HUES64 (cell line): ENCODE results near the gene TRIM67. TPM values are rescaled to one million over a fixed set of nuclear protein-coding genes. Genes with fewer than 3 reads are reported as not detected.
"Not testable (repeated sequence)": the region's sequence is repeated elsewhere in the genome, so short reads cannot be mapped to it uniquely, and the experiment has no call there.

Source experiments
- H3K27ac ChIP-seq: 2 replicates; pipeline ENCODE4 v1.7.0; 2013; ENCODE audit warnings: low read depth, low read length, inconsistent platforms
- H3K27me3 ChIP-seq: 2 replicates; pipeline ENCODE4 v1.6.1; 2013; ENCODE audit warnings: mild to moderate bottlenecking, low read length; ENCODE audit not compliant: insufficient read depth
- H3K36me3 ChIP-seq: 2 replicates; pipeline ENCODE4 v1.6.1; 2013; ENCODE audit warnings: mild to moderate bottlenecking, low read length; ENCODE audit not compliant: insufficient read depth
- H3K4me1 ChIP-seq: 2 replicates; pipeline ENCODE4 v1.6.1; 2013; ENCODE audit warnings: mild to moderate bottlenecking, low read length, moderate library complexity; ENCODE audit not compliant: insufficient read depth
- H3K4me3 ChIP-seq: 2 replicates; pipeline ENCODE4 v1.5.1; 2013; ENCODE audit warnings: mild to moderate bottlenecking, low read length, moderate library complexity
- H3K9ac ChIP-seq: 2 replicates; pipeline ENCODE4 v1.6.1; 2013; ENCODE audit warnings: mild to moderate bottlenecking, low read depth, low read length
- H3K9me3 ChIP-seq: 2 replicates; pipeline ENCODE4 v1.6.1; 2013; ENCODE audit warnings: low read depth, low read length; ENCODE audit not compliant: insufficient read depth
- WGBS: fragments of 150-250, 120-280 bp; methylation state at CpG from one replicate; pipeline ENCODE4 v1.1.7; 2013; ENCODE audit warnings: missing lambda C conversion rate; 5-methylcytosine and 5-hydroxymethylcytosine counted together
- polyA plus RNA-seq, 2 experiments: library from polyadenylated mRNA; stranded (reverse); fragments of 50-300 nt; gene quantifications; one replicate each; pipeline ENCODE4 v1.2.3, GENCODE V29; 2013

Gene TRIM67
- 0.05 TPM for polyA plus RNA-seq (2013, experiment 1 of 2)
- polyA plus RNA-seq (2013, experiment 2 of 2), result 0.06 TPM

DNA sequence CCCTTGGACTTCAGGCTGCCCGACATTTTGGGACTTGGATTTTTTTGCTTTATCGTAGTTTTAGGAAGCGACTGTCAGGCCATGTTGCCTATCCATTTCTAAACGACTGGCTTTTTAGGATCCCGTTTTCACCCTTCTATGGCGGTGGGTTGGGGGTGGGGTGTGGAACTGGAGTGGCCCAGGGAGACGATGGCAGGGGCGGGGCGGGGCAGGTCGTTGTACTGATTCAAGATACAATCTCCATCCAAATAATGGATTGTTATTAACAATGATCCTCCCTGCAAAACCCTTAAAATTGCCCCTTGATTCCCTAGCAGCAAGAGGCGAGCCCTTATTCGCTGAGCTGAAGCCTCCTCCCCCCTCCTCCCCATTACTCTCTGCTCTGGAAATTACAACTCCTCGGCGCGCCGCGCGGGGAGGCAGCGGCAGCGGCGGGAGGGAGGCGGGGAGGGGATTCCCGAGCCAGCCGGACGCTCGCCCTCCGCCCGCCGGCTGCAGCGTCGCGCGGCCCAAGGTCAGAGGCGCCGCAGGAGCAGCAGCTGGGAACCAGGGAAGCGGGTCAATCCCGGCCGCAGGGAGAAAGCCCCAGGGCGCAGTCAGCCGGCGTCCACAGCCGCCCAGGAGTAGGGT lies at the start of gene TRIM67:
TRIM67 (plus strand) TSS at position 392 of the 630 bp plus-strand sequence. CDS start 912 bp downstream, outside the sequence.
- Histone ChIP-seq H3K36me3 (no peaks in the 10 kb centered on the region), H3K27me3 (peaks cover 94% of the 10 kb centered on the region), H3K4me1 (0 out of 2 replicates have a peak, but pooled peaks cover 5% of the 10 kb centered on the region), H3K4me3 (peak within 1 kb of the TSS; percentile 50), H3K9ac (no peak within 1 kb of the TSS), H3K27ac (no peak within 1 kb of the TSS), H3K9me3 (no peaks in the 10 kb centered on the region)
- WGBS, result 1% methylated on average over 39 of the region's 42 CpGs

GRCh38 chr1:231116738-231117137 lies 45.1 kb upstream of the TRIM67 start:
- Histone ChIP-seq H3K4me1 (no peaks in the 10 kb centered on the region), H3K27me3 (peaks cover 5% of the 10 kb centered on the region; the same call in 1 of the 2 replicates)
- no CpG with 5 or more reads among the region's 1 CpG for WGBS

DNA sequence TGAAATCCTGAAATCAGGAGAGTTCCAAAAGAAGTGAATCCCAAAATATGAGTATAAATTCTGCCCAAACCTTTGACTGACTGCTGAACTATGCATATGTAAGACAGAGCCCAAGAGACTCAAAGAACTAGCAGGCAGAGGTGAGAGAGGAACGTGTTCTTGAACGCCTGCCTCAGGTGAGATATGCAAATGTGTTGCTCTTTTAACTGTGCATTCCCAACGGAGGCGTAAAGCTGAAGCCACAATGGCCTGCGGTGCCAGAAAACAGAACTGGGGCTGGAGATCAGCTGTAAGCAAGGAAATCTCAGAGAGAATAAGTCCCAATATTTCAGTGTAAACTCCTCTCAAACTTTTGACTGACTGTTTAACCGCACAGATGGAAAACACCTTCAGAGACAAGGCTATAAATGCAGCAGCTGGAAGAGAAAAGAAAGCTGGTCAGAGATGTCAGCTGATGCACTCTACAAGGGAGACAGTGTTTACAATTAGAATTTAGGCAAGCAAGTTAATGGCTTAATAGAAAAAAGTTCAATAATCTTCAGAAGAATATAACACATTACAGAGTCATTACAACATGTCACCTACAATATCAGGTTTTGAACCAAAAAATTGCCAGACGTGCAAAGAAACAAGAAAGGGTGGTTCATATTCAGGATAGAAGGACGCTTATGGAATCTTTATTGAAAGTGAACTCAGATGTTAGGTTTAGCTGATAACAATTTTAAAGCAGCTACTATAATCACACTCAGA lies 43.0 kb upstream of the TRIM67 start:
- Histone ChIP-seq H3K9ac (no peak overlapping the region), H3K4me3 (no peak overlapping the region), H3K27ac (no peak overlapping the region), H3K27me3 (peaks cover 5% of the 10 kb centered on the region; the same call in 1 of the 2 replicates), H3K36me3 (no peaks in the 10 kb centered on the region), H3K9me3 (no peaks in the 10 kb centered on the region), H3K4me1 (peaks cover 3% of the 10 kb centered on the region; the same call in 1 of the 2 replicates)
- WGBS, result 49% methylated on average over 8 of the region's 8 CpGs

More at GRCh38 chr1:231116738-231117137, 45.1 kb upstream of the TRIM67 start:
- Histone ChIP-seq H3K4me3 (no peak overlapping the region), H3K9me3 (no peaks in the 10 kb centered on the region), H3K9ac (no peak overlapping the region), H3K36me3 (no peaks in the 10 kb centered on the region), H3K27ac (no peak overlapping the region)

DNA sequence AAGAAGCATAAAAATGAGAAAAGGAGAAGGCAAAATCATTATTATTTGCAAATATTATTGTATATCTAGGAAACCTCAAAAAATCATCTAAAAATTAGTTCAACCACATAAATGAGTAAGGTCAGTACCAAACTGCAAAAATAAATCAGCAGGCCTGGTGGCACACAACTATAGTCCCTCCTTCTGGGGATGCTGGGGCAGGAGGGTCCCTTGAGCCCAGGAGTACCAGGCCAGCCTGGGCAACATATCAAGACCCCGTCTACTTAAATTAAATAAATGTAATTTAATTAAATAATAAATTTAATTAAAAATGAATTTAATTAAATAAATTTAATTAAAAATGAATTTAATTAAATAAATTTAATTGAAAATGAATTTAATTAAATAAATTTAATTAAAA lies 40.3 kb upstream of the TRIM67 start:
- Histone ChIP-seq H3K4me1 (peaks cover 3% of the 10 kb centered on the region; the same call in 1 of the 2 replicates), H3K27me3 (peaks cover 5% of the 10 kb centered on the region; the same call in 1 of the 2 replicates)
- no CpG with 5 or more reads among the region's 1 CpG for WGBS

DNA sequence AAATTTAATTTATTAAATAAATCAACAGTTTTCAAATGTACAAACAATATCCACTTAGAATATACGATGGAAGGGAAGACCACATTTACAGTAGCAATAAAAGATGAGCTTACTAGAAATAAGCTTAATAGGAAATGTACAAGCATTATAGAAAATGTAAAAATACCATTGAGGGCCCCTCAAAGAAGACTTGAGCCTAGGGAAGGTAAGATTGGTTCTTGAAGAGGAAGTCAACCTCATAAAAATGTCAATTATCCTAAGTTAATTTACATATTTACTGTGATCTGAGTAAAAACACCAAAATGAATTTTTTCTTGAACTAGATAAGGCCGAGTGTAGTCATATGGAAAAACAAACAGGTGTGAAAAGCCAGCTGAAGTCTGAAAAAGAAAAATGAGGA lies 39.7 kb upstream of the TRIM67 start:
- Histone ChIP-seq H3K27ac (no peak overlapping the region), H3K4me3 (no peak overlapping the region), H3K9me3 (no peaks in the 10 kb centered on the region), H3K9ac (no peak overlapping the region), H3K36me3 (no peaks in the 10 kb centered on the region), H3K27me3 (peaks cover 5% of the 10 kb centered on the region; the same call in 1 of the 2 replicates), H3K4me1 (peaks cover 3% of the 10 kb centered on the region; the same call in 1 of the 2 replicates)
- WGBS, result 100% methylated on average over 1 of the region's 2 CpGs

More for the DNA sequence above, 40.3 kb upstream of the TRIM67 start:
- Histone ChIP-seq H3K9me3 (no peaks in the 10 kb centered on the region), H3K4me3 (no peak overlapping the region), H3K27ac (no peak overlapping the region), H3K9ac (no peak overlapping the region), H3K36me3 (no peaks in the 10 kb centered on the region)

GRCh38 chr1:231124746-231125145 lies 37.1 kb upstream of the TRIM67 start:
- no peak overlapping the region for H3K4me3 ChIP-seq
- no peak overlapping the region for H3K27ac ChIP-seq
- WGBS, result 91% methylated on average over 14 of the region's 14 CpGs
- peaks cover 3% of the 10 kb centered on the region; the same call in 1 of the 2 replicates for H3K4me1 ChIP-seq
- no peaks in the 10 kb centered on the region for H3K27me3 ChIP-seq
- no peak overlapping the region for H3K9ac ChIP-seq
- no peaks in the 10 kb centered on the region for H3K36me3 ChIP-seq
- H3K9me3 ChIP-seq, result no peaks in the 10 kb centered on the region

- H3K36me3 ChIP-seq, result no peaks in the 10 kb centered on the region
- no peak overlapping the region for H3K27ac ChIP-seq
- WGBS, result 84% methylated on average over 9 of the region's 9 CpGs
- no peak overlapping the region for H3K9ac ChIP-seq
- H3K4me1 ChIP-seq, result peaks cover 3% of the 10 kb centered on the region; the same call in 1 of the 2 replicates
- no peaks in the 10 kb centered on the region for H3K9me3 ChIP-seq
- no peaks in the 10 kb centered on the region for H3K27me3 ChIP-seq
- no peak overlapping the region for H3K4me3 ChIP-seq
These were observed 35.8 kb upstream of the TRIM67 start for GRCh38 chr1:231125972-231126580.

DNA sequence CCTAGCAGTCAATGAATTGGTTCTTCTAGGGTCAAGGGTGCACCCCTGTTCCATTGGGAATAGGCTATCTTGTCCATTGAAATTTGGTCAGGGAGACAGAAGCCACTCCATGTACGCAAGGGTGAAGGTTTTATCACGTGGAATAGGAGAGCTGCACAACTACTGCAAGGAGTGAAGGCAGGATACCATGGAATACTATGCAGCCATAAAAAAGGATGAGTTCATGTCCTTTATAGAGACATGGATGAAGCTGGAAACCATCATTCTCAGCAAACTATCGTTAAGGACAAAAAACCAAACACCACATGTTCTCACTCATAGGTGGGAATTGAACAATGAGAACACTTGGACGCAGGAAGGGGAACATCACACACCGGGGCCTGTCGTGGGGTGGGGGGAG lies 34.8 kb upstream of the TRIM67 start:
- not testable (repeated sequence) for H3K4me1 ChIP-seq, H3K9me3 ChIP-seq, H3K4me3 ChIP-seq, H3K9ac ChIP-seq, H3K27me3 ChIP-seq, H3K36me3 ChIP-seq, H3K27ac ChIP-seq
- 95% methylated on average over 5 of the region's 6 CpGs for WGBS

GRCh38 chr1:231128471-231128870 lies 33.4 kb upstream of the TRIM67 start:
- H3K9ac ChIP-seq, result not testable (repeated sequence)

GRCh38 chr1:231130544-231130943 lies 31.3 kb upstream of the TRIM67 start:
- Histone ChIP-seq H3K27me3 (no peaks in the 10 kb centered on the region), H3K9ac (no peak overlapping the region), H3K4me3 (no peak overlapping the region), H3K36me3 (no peaks in the 10 kb centered on the region), H3K4me1 (no peaks in the 10 kb centered on the region), H3K27ac (no peak overlapping the region), H3K9me3 (no peaks in the 10 kb centered on the region)
- 91% methylated on average over 4 of the region's 4 CpGs for WGBS

More at GRCh38 chr1:231128471-231128870, 33.4 kb upstream of the TRIM67 start:
- not testable (repeated sequence) for H3K4me3 ChIP-seq, H3K36me3 ChIP-seq, H3K27me3 ChIP-seq, H3K9me3 ChIP-seq, H3K27ac ChIP-seq, H3K4me1 ChIP-seq
- 92% methylated on average over 11 of the region's 27 CpGs for WGBS

DNA sequence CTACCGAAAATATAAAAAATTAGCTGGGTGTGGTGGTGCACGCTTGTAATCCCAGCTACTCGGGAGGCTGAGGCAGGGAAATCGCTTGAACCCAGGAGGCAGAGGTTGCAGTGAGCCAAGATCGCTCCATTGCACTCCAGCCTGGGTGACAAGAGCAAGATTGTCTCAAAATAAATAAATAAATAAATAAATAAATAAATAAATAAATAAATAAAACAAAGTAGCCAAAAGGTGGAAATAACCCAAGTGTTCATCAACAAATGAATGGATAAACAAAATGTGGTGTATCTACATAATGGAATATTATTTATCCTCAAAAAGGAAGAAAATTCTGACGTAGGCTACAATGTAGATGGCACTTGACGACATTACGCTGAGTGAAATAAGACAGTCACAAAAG lies 29.3 kb upstream of the TRIM67 start:
- not testable (repeated sequence) for H3K9me3 ChIP-seq, H3K9ac ChIP-seq, H3K4me3 ChIP-seq, H3K27me3 ChIP-seq, H3K4me1 ChIP-seq, H3K36me3 ChIP-seq, H3K27ac ChIP-seq
- 91% methylated on average over 8 of the region's 8 CpGs for WGBS
